KMS-11 (cell line): ENCODE measurements around the gene PRDM5.

ENCODE experiments used
- H2AFZ ChIP-seq: fragments of 200-600 bp; sonication (generic); 2 replicates; pipeline ENCODE4 v1.6.1; 2016; ENCODE audit warnings: antibody characterized with exemption, mixed run types, low read depth
- H3K27ac ChIP-seq: fragments of 200-600 bp; sonication (generic); 2 replicates; pipeline ENCODE4 v1.6.1; 2016; ENCODE audit warnings: mild to moderate bottlenecking, mixed run types
- H3K27me3 ChIP-seq: fragments of 200-600 bp; sonication (generic); 2 replicates; pipeline ENCODE4 v1.6.1; 2017; ENCODE audit warnings: mild to moderate bottlenecking, low read depth, mixed run types, moderate library complexity; ENCODE audit not compliant: insufficient read depth
- H3K36me3 ChIP-seq: fragments of 200-600 bp; sonication (generic); 2 replicates; pipeline ENCODE4 v1.6.1; 2017; ENCODE audit warnings: mild to moderate bottlenecking, mixed run types; ENCODE audit not compliant: insufficient read depth
- H3K4me1 ChIP-seq: fragments of 200-600 bp; sonication (generic); 2 replicates; pipeline ENCODE4 v1.6.1; 2016; ENCODE audit warnings: mild to moderate bottlenecking, low read depth, mixed run types; ENCODE audit not compliant: poor library complexity, severe bottlenecking
- H3K4me2 ChIP-seq: fragments of 200-600 bp; sonication (generic); 2 replicates; pipeline ENCODE4 v1.7.0; 2016; ENCODE audit warnings: mild to moderate bottlenecking, mixed run types
- H3K4me3 ChIP-seq: fragments of 200-600 bp; sonication (generic); IDR thresholded peaks from 2 replicates; pipeline ENCODE4 v1.6.1; 2017; ENCODE audit warnings: low read depth, low read length, mixed read lengths; ENCODE audit not compliant: insufficient read depth
- H3K79me2 ChIP-seq: fragments of 200-600 bp; sonication (generic); 2 replicates; pipeline ENCODE4 v1.6.1; 2016; ENCODE audit warnings: low read depth, mixed run types; ENCODE audit not compliant: insufficient read depth
- H3K9ac ChIP-seq: fragments of 200-600 bp; sonication (generic); 2 replicates; pipeline ENCODE4 v1.6.1; 2016; ENCODE audit warnings: mild to moderate bottlenecking, mixed run types
- H4K20me1 ChIP-seq: fragments of 200-600 bp; sonication (generic); 2 replicates; pipeline ENCODE4 v1.6.1; 2016; ENCODE audit warnings: mild to moderate bottlenecking, mixed run types; ENCODE audit not compliant: insufficient read depth
- TF ChIP-seq, protein P1 (sequence below): fragments of 200-600 bp; sonication (generic); conservative IDR thresholded peaks from 2 replicates; pipeline ENCODE4 v1.6.1; 2017; ENCODE audit warnings: low read depth, mild to moderate bottlenecking, antibody characterized with exemption, low read length, moderate library complexity, mixed read lengths

Gene PRDM5

DNA sequence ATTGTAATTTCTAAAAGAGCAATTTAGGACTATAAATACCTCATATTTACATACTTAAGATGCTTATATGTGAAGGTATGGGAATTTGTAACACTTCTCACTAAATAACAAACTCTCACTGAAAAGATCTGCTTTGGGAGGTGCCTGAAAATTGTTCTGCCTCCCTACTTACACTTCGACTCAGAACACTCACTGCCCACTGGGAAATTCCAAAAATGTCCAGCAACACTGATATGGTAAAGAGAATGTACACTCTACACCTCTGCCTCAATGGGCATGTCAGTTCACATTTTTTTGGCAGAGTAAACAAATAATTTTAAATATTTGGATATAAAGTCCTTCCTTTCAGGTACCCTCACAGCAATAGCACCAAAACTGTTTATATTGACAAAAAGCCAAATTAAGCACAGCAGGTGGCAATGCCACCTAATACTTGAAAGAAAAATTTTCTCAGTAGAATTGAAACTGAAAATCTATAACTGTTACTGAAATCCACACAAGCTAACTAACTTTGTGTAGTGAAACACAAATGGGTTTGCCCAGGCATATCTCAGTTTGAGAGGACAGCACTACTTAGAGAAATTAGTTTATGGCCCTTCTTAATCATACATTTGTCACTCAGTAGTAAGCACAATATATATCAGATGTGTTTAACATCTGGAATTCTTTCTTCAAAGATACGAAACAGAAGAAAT is 67.1 kb downstream of the PRDM5 start:
- Histone ChIP-seq H3K4me3 (no peak overlapping the region), H3K4me1 (peaks cover 65% of the 10 kb centered on the region), H2AFZ (no peak overlapping the region), H4K20me1 (no peaks in the 10 kb centered on the region), H3K4me2 (peak overlapping the region; percentile 81), H3K9ac (no peak overlapping the region), H3K36me3 (no peaks in the 10 kb centered on the region), H3K79me2 (no peaks in the 10 kb centered on the region), H3K27me3 (no peaks in the 10 kb centered on the region), H3K27ac (peak overlapping the region; percentile 31)
- TF ChIP-seq, protein P1, sequence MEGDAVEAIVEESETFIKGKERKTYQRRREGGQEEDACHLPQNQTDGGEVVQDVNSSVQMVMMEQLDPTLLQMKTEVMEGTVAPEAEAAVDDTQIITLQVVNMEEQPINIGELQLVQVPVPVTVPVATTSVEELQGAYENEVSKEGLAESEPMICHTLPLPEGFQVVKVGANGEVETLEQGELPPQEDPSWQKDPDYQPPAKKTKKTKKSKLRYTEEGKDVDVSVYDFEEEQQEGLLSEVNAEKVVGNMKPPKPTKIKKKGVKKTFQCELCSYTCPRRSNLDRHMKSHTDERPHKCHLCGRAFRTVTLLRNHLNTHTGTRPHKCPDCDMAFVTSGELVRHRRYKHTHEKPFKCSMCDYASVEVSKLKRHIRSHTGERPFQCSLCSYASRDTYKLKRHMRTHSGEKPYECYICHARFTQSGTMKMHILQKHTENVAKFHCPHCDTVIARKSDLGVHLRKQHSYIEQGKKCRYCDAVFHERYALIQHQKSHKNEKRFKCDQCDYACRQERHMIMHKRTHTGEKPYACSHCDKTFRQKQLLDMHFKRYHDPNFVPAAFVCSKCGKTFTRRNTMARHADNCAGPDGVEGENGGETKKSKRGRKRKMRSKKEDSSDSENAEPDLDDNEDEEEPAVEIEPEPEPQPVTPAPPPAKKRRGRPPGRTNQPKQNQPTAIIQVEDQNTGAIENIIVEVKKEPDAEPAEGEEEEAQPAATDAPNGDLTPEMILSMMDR = no peak

DNA sequence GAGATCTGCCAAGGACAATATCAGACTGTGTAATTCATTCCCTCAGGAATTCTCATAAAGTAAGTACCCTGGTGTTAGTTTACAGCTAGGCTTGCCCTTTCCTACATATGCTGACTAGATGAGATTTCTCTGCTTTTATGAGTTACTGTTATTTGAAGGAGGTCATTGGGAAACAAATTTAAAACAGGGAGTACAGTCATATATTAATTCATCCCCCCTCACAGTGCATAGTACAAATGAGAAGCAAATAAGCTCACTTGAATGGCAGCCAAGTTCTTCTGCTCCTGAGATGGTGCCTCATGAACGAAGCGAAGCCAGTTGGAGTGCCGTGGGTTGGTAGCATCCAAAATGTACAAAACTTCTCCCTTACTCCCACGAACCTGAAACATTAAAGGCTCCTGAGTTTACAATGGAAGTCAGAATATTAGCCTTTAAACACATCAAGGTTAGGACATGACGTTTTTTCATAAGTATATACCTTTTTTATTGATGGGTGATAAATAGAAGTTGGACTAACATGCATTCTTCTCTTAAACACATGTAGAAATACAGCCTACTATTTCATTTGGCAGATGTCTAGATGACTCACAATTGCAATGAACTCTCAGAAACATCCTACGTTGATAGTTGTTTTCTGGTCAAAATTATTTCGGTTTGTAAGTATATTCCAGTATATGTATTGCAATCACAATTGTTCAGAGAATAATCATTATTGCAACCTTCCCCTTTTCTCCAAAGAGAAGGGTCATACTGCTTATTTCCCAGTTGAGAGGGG is 69.2 kb downstream of the PRDM5 start:
- peaks cover 45% of the 10 kb centered on the region for H3K4me1 ChIP-seq
- no peaks in the 10 kb centered on the region for H3K79me2 ChIP-seq
- no peak overlapping the region for H3K4me2 ChIP-seq
- H3K27ac ChIP-seq = no peak overlapping the region
- no peak overlapping the region for H2AFZ ChIP-seq
- TF ChIP-seq, protein P1 = no peak
- no peak overlapping the region for H3K9ac ChIP-seq
- no peak overlapping the region for H3K4me3 ChIP-seq
- no peaks in the 10 kb centered on the region for H3K27me3 ChIP-seq
- no peaks in the 10 kb centered on the region for H3K36me3 ChIP-seq
- H4K20me1 ChIP-seq = no peaks in the 10 kb centered on the region

DNA sequence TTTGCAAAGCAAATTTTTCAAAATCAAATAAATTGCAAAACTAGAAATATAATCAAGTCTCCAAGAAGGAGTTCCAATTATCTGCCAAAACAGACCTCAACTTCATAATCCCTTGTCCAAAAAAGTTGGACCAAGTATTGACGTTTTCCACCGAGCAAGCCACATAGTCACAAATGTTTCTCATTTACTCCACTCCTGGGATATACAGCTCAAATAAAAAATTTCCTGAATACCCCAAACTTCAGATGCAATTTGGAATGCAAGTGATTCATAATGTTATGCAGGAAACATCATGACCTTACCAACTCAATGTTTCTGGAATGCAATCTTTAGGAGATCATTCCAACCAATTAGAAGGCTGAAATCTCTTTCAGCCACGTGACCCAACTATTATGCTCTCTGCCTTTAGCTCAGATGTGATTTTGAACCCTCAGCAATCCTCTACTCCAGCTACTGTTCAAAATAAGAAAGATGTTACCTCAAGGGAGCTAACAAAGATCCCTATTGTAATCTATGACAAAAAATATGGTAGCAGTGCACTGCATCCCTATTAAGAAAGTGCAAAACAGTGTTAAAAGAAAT is 72.4 kb downstream of the PRDM5 start:
- Histone ChIP-seq H3K4me1 (peaks cover 15% of the 10 kb centered on the region), H3K4me3 (no peak overlapping the region), H3K79me2 (no peaks in the 10 kb centered on the region), H3K27me3 (no peaks in the 10 kb centered on the region), H2AFZ (no peak overlapping the region), H3K4me2 (no peak overlapping the region), H4K20me1 (no peaks in the 10 kb centered on the region), H3K27ac (no peak overlapping the region), H3K36me3 (no peaks in the 10 kb centered on the region), H3K9ac (no peak overlapping the region)
- TF ChIP-seq, protein P1 = no peak

DNA sequence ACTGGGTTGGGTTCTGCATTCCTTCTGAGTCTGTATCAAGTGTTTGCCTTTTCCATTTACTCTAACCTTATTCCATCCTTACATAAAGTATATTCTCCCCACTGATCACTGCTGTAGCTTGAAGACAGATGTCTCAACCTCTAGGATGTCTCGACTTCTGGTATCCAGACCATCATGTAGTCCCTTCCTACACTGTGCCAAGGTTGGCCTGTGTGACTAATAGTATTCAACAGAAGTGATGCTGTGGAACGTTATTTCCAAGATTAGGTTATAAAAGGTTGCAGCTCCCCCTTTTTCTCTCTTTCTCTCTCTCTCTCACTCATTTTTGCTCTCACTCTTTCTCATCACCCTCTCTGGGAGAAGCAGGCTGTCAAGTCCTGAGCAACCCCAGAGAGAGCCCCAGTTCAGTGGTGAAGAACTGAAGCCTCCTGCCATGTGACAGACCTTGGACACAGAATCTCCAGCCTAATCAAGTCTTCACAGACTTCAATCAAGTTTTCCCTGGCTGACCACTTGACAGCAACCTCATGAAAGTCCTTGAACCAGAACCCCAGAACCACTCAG is 75.4 kb downstream of the PRDM5 start:
- H3K27ac ChIP-seq = no peak overlapping the region
- TF ChIP-seq, protein P1 = no peak
- H2AFZ ChIP-seq = no peak overlapping the region
- no peak overlapping the region for H3K4me2 ChIP-seq
- H3K9ac ChIP-seq = no peak overlapping the region
- peaks cover 18% of the 10 kb centered on the region for H3K4me1 ChIP-seq
- H3K27me3 ChIP-seq = no peaks in the 10 kb centered on the region
- H3K4me3 ChIP-seq = no peak overlapping the region
- H3K79me2 ChIP-seq = no peaks in the 10 kb centered on the region
- no peaks in the 10 kb centered on the region for H4K20me1 ChIP-seq
- H3K36me3 ChIP-seq = no peaks in the 10 kb centered on the region
